GM12892 (cell line): ENCODE results near the gene ZNF689.

Experiments
- DNase-seq: peaks from one replicate; pipeline ENCODE4 v3.0.0; 2011; ENCODE audit not compliant: insufficient read length
- FAIRE-seq: peaks from 2 replicates; lab custom pipeline; 2011; peaks lifted over from hg19 to GRCh38; lab: Jason Lieb, UNC
- POLR2A ChIP-seq: IDR thresholded peaks from 2 replicates; pipeline ENCODE4 v1.6.1; 2011; ENCODE audit warnings: low read depth, low read length, control low read depth
- POLR2AphosphoS5 ChIP-seq: IDR thresholded peaks from 2 replicates; pipeline ENCODE4 v1.6.1; 2011; ENCODE audit warnings: low read depth, low read length, control low read depth
- TAF1 ChIP-seq: IDR thresholded peaks from 2 replicates; pipeline ENCODE4 v1.6.1; 2011; ENCODE audit warnings: low read depth, mild to moderate bottlenecking, control low read depth, low read length, borderline replicate concordance

Gene ZNF689

GRCh38 chr16:30567991-30568638 lies 42.1 kb downstream of the ZNF689 start:
- peak; percentile 37 for DNase-seq
- TF ChIP-seq POLR2A: no peak
- TF ChIP-seq TAF1: no peak
- TF ChIP-seq POLR2AphosphoS5: no peak
- FAIRE-seq: peak; percentile 82

GRCh38 chr16:30567160-30567990 lies 42.8 kb downstream of the ZNF689 start:
- TF ChIP-seq POLR2AphosphoS5: no peak
- TF ChIP-seq POLR2A: no peak
- TF ChIP-seq TAF1: no peak
- no peak for FAIRE-seq
- no peak for DNase-seq

- FAIRE-seq (no peak), DNase-seq (no peak)
Measured at GRCh38 chr16:30566531-30566930, 43.7 kb downstream of the ZNF689 start.

GRCh38 chr16:30565984-30566383 lies 44.2 kb downstream of the ZNF689 start:
- TF ChIP-seq POLR2A (no peak), POLR2AphosphoS5 (no peak), TAF1 (no peak)
- DNase-seq (no peak), FAIRE-seq (no peak)

More at GRCh38 chr16:30566531-30566930, 43.7 kb downstream of the ZNF689 start:
- TF ChIP-seq POLR2AphosphoS5: no peak
- no peak for TF ChIP-seq POLR2A
- TF ChIP-seq TAF1: no peak

- FAIRE-seq: no peak
- no peak for DNase-seq
- TF ChIP-seq TAF1 (no peak), POLR2AphosphoS5 (no peak), POLR2A (no peak)
Measured at GRCh38 chr16:30565526-30565925, 44.7 kb downstream of the ZNF689 start.

- TF ChIP-seq POLR2AphosphoS5: no peak
- TF ChIP-seq POLR2A: no peak
- TF ChIP-seq TAF1: no peak
- DNase-seq (no peak), FAIRE-seq (no peak)
Measured at GRCh38 chr16:30562021-30562420, 48.2 kb downstream of the ZNF689 start.

GRCh38 chr16:30561089-30561816 lies 48.9 kb downstream of the ZNF689 start:
- no peak for FAIRE-seq
- peak; percentile 47 for DNase-seq

GRCh38 chr16:30559690-30560089 lies 50.5 kb downstream of the ZNF689 start:
- TF ChIP-seq POLR2A (no peak), POLR2AphosphoS5 (no peak), TAF1 (no peak)
- FAIRE-seq (no peak), DNase-seq (no peak)

More at GRCh38 chr16:30561089-30561816, 48.9 kb downstream of the ZNF689 start:
- TF ChIP-seq POLR2A (peak; percentile 62; the same call in 1 of the 2 replicates), TAF1 (no peak)

- DNase-seq: no peak
- TF ChIP-seq POLR2AphosphoS5 (no peak), POLR2A (no peak)
- FAIRE-seq: no peak
Measured at GRCh38 chr16:30558789-30559377, 51.3 kb downstream of the ZNF689 start.

GRCh38 chr16:30557957-30558788 lies 52.0 kb downstream of the ZNF689 start, which contains the start of gene ZNF764:
TSS of gene ZNF764 (minus strand) at chr16:30558374. CDS start at chr16:30558182, 192 bp downstream.
- TF ChIP-seq POLR2A: peak; percentile 45; the same call in 1 of the 2 replicates
- no peak; the same call in 1 of the 2 replicates for TF ChIP-seq POLR2AphosphoS5
- TF ChIP-seq TAF1: 0 out of 2 replicates have a peak, but pooled peaks have one; percentile 15
- FAIRE-seq (peak; percentile 97), DNase-seq (peak; percentile 94)

- TF ChIP-seq POLR2AphosphoS5 (no peak), POLR2A (no peak), TAF1 (no peak)
- DNase-seq (peak; percentile 57), FAIRE-seq (no peak)
Measured at GRCh38 chr16:30557707-30557956, 52.6 kb downstream of the ZNF689 start.

GRCh38 chr16:30556125-30556473 lies 54.1 kb downstream of the ZNF689 start:
- FAIRE-seq (no peak), DNase-seq (no peak)
- TF ChIP-seq POLR2A (no peak), POLR2AphosphoS5 (no peak), TAF1 (no peak)
